GM19238 (cell line): ENCODE results near the gene TP63.
"Not testable (repeated sequence)": the region's sequence is repeated elsewhere in the genome, so short reads cannot be mapped to it uniquely, and the experiment has no call there.

Experiments used
- DNase-seq: peaks from one replicate; pipeline ENCODE4 v3.0.0; 2011; ENCODE audit warnings: low spot score; ENCODE audit not compliant: insufficient read length

TP63 gene

GRCh38 chr3:189721873-189722665, 90.9 kb downstream of the TP63 start:
- DNase-seq: no peak

GRCh38 chr3:189724356-189724755, 93.2 kb downstream of the TP63 start:
- DNase-seq: no peak

GRCh38 chr3:189726277-189726676, 95.1 kb downstream of the TP63 start:
- no peak for DNase-seq

- no peak for DNase-seq
Observed at GRCh38 chr3:189727158-189727557, 96.0 kb downstream of the TP63 start.

- DNase-seq: no peak
Observed at GRCh38 chr3:189727898-189728297, 96.7 kb downstream of the TP63 start.

- no peak for DNase-seq
Observed at GRCh38 chr3:189728915-189729314, 97.7 kb downstream of the TP63 start.

GRCh38 chr3:189734061-189734460, 102.9 kb downstream of the TP63 start:
- no peak for DNase-seq

- DNase-seq: no peak
Observed at GRCh38 chr3:189735913-189736312, 104.7 kb downstream of the TP63 start.

GRCh38 chr3:189737071-189737470, 105.9 kb downstream of the TP63 start:
- DNase-seq: no peak

- no peak for DNase-seq
Observed at GRCh38 chr3:189737619-189738018, 106.4 kb downstream of the TP63 start.

GRCh38 chr3:189739378-189739777, 108.2 kb downstream of the TP63 start:
- no peak for DNase-seq

GRCh38 chr3:189740156-189740555, 109.0 kb downstream of the TP63 start:
- no peak for DNase-seq

GRCh38 chr3:189744235-189744634, 113.0 kb downstream of the TP63 start:
- no peak for DNase-seq

- no peak for DNase-seq
Observed at GRCh38 chr3:189745622-189746021, 114.4 kb downstream of the TP63 start.

- DNase-seq: no peak
Observed at GRCh38 chr3:189748046-189748445, 116.9 kb downstream of the TP63 start.

- not testable (repeated sequence) for DNase-seq
Observed at GRCh38 chr3:189750972-189751371, 119.8 kb downstream of the TP63 start.

- DNase-seq: no peak
Observed at GRCh38 chr3:189754356-189754755, 123.2 kb downstream of the TP63 start.

- DNase-seq: no peak
Observed at GRCh38 chr3:189756582-189757078, 125.4 kb downstream of the TP63 start.

- DNase-seq: no peak
Observed at GRCh38 chr3:189758186-189758585, 127.0 kb downstream of the TP63 start.

GRCh38 chr3:189766416-189766815, 135.2 kb downstream of the TP63 start:
- DNase-seq: no peak

GRCh38 chr3:189771842-189772450, 140.8 kb downstream of the TP63 start:
- no peak for DNase-seq

GRCh38 chr3:189772584-189772983, 141.4 kb downstream of the TP63 start:
- no peak for DNase-seq

GRCh38 chr3:189773056-189773455, 141.9 kb downstream of the TP63 start:
- DNase-seq: no peak
